HUES64 (cell line): Measurements from ENCODE around the gene IGSF5.

Source experiments
- H3K27ac ChIP-seq: 2 replicates; pipeline ENCODE4 v1.7.0; 2013; ENCODE audit warnings: low read depth, low read length, inconsistent platforms
- H3K27me3 ChIP-seq: 2 replicates; pipeline ENCODE4 v1.6.1; 2013; ENCODE audit warnings: mild to moderate bottlenecking, low read length; ENCODE audit not compliant: insufficient read depth
- H3K36me3 ChIP-seq: 2 replicates; pipeline ENCODE4 v1.6.1; 2013; ENCODE audit warnings: mild to moderate bottlenecking, low read length; ENCODE audit not compliant: insufficient read depth
- H3K4me1 ChIP-seq: 2 replicates; pipeline ENCODE4 v1.6.1; 2013; ENCODE audit warnings: mild to moderate bottlenecking, low read length, moderate library complexity; ENCODE audit not compliant: insufficient read depth
- H3K4me3 ChIP-seq: 2 replicates; pipeline ENCODE4 v1.5.1; 2013; ENCODE audit warnings: mild to moderate bottlenecking, low read length, moderate library complexity
- H3K9ac ChIP-seq: 2 replicates; pipeline ENCODE4 v1.6.1; 2013; ENCODE audit warnings: mild to moderate bottlenecking, low read depth, low read length
- H3K9me3 ChIP-seq: 2 replicates; pipeline ENCODE4 v1.6.1; 2013; ENCODE audit warnings: low read depth, low read length; ENCODE audit not compliant: insufficient read depth
- WGBS: fragments of 150-250, 120-280 bp; methylation state at CpG from one replicate; pipeline ENCODE4 v1.1.7; 2013; ENCODE audit warnings: missing lambda C conversion rate; 5-methylcytosine and 5-hydroxymethylcytosine counted together

IGSF5 gene

GRCh38 chr21:39850333-39850732 is 105.3 kb downstream of the IGSF5 start:
- Histone ChIP-seq H3K27ac (no peak overlapping the region), H3K9me3 (no peaks in the 10 kb centered on the region; the same call in 1 of the 2 replicates), H3K4me3 (no peak overlapping the region), H3K9ac (no peak overlapping the region), H3K36me3 (no peaks in the 10 kb centered on the region), H3K4me1 (no peaks in the 10 kb centered on the region), H3K27me3 (no peaks in the 10 kb centered on the region)
- 92% methylated on average over 2 of the region's 2 CpGs for WGBS

- 83% methylated on average over 7 of the region's 7 CpGs for WGBS
- H3K27me3 ChIP-seq = no peaks in the 10 kb centered on the region
- H3K27ac ChIP-seq = no peak overlapping the region
- no peaks in the 10 kb centered on the region for H3K4me1 ChIP-seq
- H3K9ac ChIP-seq = no peak overlapping the region
- H3K36me3 ChIP-seq = no peaks in the 10 kb centered on the region
- H3K4me3 ChIP-seq = no peak overlapping the region
- H3K9me3 ChIP-seq = no peaks in the 10 kb centered on the region; the same call in 1 of the 2 replicates
These were observed 106.1 kb downstream of the IGSF5 start for GRCh38 chr21:39851002-39851618.
